Measurements from ENCODE around the gene DCANP1. TPM values are rescaled to one million over a fixed set of nuclear protein-coding genes. Genes with fewer than 3 reads are reported as not detected.

Gene DCANP1
- total RNA-seq, 2 experiments from 2014 or later, result not detected

DNA sequence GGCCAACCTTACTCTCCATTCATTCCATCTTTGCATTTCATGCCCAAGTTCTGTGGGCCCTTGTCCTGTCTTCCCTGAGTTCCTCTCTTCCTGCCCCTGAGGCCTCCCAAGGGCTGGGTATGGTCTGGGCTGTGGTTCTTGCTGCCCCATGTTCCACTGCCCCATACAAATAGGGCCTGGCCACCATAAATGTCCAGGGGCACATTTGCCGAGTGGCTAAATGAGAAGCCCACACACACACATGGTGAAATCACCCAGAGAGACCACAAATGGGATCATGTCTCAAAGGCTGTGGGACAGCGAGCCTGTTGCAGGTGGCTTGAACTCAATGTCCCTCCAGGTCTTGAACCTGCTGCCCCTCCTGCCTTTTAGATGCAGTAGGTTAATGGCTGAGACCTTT lies 3.8 kb upstream of the DCANP1 start:
- DNase-seq (ENCODE audit: low spot score), result no peak

DNA sequence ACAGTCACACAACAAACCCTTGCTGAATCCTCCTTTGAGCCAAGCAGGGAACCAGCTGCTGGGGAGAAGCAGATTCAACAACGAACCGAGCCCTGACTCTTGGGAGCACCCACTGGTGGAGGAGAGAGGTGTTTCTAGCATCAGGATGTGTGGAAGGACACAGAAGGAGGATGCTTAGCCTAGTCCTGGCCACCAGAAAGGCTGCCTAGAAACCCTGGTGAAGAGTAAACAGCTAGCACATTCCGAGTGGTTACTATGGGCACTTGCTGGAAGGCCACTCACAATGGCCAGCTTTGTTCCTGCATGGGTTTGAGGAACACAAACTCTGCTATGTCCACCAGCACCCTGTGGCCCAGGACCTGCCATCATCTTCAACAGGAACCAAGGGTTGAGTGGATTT lies 3.2 kb upstream of the DCANP1 start:
- H3K79me2 ChIP-seq (ENCODE audit: insufficient read depth, low read depth, low read length), result no peaks in the 10 kb centered on the region
- H4K20me1 ChIP-seq (ENCODE audit: insufficient read depth, low read length), result no peaks in the 10 kb centered on the region
- no peak overlapping the region for H3K4me2 ChIP-seq (ENCODE audit: low read length)
- no peak overlapping the region for H2AFZ ChIP-seq (ENCODE audit: low read length)
- no peak overlapping the region for H3K4me3 ChIP-seq (ENCODE audit: low read depth, low read length, poor library complexity, severe bottlenecking)
- H3K9me3 ChIP-seq (ENCODE audit: low read length), result no peaks in the 10 kb centered on the region
- H3K27ac ChIP-seq (ENCODE audit: low read depth, low read length, poor library complexity, severe bottlenecking), result no peak overlapping the region
- no peaks in the 10 kb centered on the region for H3K9me2 ChIP-seq (ENCODE audit: insufficient read depth, low read length)
- no peak for TF ChIP-seq EZH2phosphoT487 (IDR thresholded peaks at IDR 0.05; ENCODE audit: borderline replicate concordance, low read depth, low read length)
- TF ChIP-seq, protein P1, sequence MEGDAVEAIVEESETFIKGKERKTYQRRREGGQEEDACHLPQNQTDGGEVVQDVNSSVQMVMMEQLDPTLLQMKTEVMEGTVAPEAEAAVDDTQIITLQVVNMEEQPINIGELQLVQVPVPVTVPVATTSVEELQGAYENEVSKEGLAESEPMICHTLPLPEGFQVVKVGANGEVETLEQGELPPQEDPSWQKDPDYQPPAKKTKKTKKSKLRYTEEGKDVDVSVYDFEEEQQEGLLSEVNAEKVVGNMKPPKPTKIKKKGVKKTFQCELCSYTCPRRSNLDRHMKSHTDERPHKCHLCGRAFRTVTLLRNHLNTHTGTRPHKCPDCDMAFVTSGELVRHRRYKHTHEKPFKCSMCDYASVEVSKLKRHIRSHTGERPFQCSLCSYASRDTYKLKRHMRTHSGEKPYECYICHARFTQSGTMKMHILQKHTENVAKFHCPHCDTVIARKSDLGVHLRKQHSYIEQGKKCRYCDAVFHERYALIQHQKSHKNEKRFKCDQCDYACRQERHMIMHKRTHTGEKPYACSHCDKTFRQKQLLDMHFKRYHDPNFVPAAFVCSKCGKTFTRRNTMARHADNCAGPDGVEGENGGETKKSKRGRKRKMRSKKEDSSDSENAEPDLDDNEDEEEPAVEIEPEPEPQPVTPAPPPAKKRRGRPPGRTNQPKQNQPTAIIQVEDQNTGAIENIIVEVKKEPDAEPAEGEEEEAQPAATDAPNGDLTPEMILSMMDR (conservative IDR thresholded peaks at IDR 0.05; ENCODE audit: low read length), result no peak
- H3K36me3 ChIP-seq (ENCODE audit: insufficient read depth, low read length), result no peaks in the 10 kb centered on the region
- DNase-seq (ENCODE audit: low spot score), result no peak
- no TSS peak for BruUV-seq (replicated peaks)
- intact Hi-C loops (cut with micrococcal nuclease; ENCODE audit: unreplicated experiment), result no loop called here
- ChIA-PET POLR2A (no interaction called here), CTCF (ENCODE audit: unreplicated experiment) (no interaction called here)
- no peaks in the 10 kb centered on the region for H3K4me1 ChIP-seq (ENCODE audit: insufficient read depth, low read length, poor library complexity, severe bottlenecking)

More for the DNA sequence above, 3.8 kb upstream of the DCANP1 start:
- no peaks in the 10 kb centered on the region for H3K9me3 ChIP-seq (ENCODE audit: low read length)
- no peaks in the 10 kb centered on the region for H3K36me3 ChIP-seq (ENCODE audit: insufficient read depth, low read length)
- H3K4me3 ChIP-seq (ENCODE audit: low read depth, low read length, poor library complexity, severe bottlenecking), result no peak overlapping the region
- no peaks in the 10 kb centered on the region for H3K4me1 ChIP-seq (ENCODE audit: insufficient read depth, low read length, poor library complexity, severe bottlenecking)
- BruUV-seq (replicated peaks), result no TSS peak
- H4K20me1 ChIP-seq (ENCODE audit: insufficient read depth, low read length), result no peaks in the 10 kb centered on the region
- no peak overlapping the region for H2AFZ ChIP-seq (ENCODE audit: low read length)
- intact Hi-C loops (cut with micrococcal nuclease; ENCODE audit: unreplicated experiment), result no loop called here
- CTCF ChIA-PET (ENCODE audit: unreplicated experiment), result no interaction called here
- POLR2A ChIA-PET, result no interaction called here
- TF ChIP-seq EZH2phosphoT487 (IDR thresholded peaks at IDR 0.05; ENCODE audit: borderline replicate concordance, low read depth, low read length), result no peak
- TF ChIP-seq, protein P1 (conservative IDR thresholded peaks at IDR 0.05; ENCODE audit: low read length), result no peak
- H3K9me2 ChIP-seq (ENCODE audit: insufficient read depth, low read length), result no peaks in the 10 kb centered on the region
- H3K27ac ChIP-seq (ENCODE audit: low read depth, low read length, poor library complexity, severe bottlenecking), result no peak overlapping the region
- no peak overlapping the region for H3K4me2 ChIP-seq (ENCODE audit: low read length)
- H3K79me2 ChIP-seq (ENCODE audit: insufficient read depth, low read depth, low read length), result no peaks in the 10 kb centered on the region

DNA sequence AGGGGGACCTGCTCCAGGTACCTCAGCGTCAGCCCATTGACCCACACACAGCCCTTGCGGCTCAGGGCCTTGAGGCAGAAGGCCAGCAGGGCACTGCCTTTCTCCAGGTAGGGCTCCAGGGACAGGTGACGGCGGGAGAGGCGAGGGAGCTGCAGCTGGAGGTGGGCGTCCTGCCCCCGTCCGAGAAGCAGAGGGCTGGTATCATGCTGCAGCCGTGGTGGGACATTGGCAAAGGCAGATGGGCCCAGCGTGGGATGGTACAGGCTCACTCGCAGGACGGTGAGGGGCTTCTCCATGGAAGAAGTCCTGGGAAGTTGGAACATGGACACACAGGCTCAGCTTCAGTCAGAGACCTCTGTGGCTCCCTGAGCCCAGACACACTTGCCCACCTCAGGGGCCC lies 2.5 kb upstream of the DCANP1 start:
- Histone ChIP-seq H3K4me2 (ENCODE audit: low read length) (no peak overlapping the region), H3K36me3 (ENCODE audit: insufficient read depth, low read length) (no peaks in the 10 kb centered on the region), H3K9me2 (ENCODE audit: insufficient read depth, low read length) (no peaks in the 10 kb centered on the region), H3K9me3 (ENCODE audit: low read length) (no peaks in the 10 kb centered on the region), H3K4me3 (ENCODE audit: low read depth, low read length, poor library complexity, severe bottlenecking) (no peak overlapping the region), H2AFZ (ENCODE audit: low read length) (no peak overlapping the region), H3K4me1 (ENCODE audit: insufficient read depth, low read length, poor library complexity, severe bottlenecking) (no peaks in the 10 kb centered on the region), H4K20me1 (ENCODE audit: insufficient read depth, low read length) (no peaks in the 10 kb centered on the region), H3K79me2 (ENCODE audit: insufficient read depth, low read depth, low read length) (no peaks in the 10 kb centered on the region), H3K27ac (ENCODE audit: low read depth, low read length, poor library complexity, severe bottlenecking) (no peak overlapping the region)
- CTCF ChIA-PET (ENCODE audit: unreplicated experiment), result no interaction called here
- no peak for DNase-seq (ENCODE audit: low spot score)
- TF ChIP-seq EZH2phosphoT487 (IDR thresholded peaks at IDR 0.05; ENCODE audit: borderline replicate concordance, low read depth, low read length), result no peak
- TF ChIP-seq, protein P1 (conservative IDR thresholded peaks at IDR 0.05; ENCODE audit: low read length), result no peak
- no TSS peak for BruUV-seq (replicated peaks)
- intact Hi-C loops (cut with micrococcal nuclease; ENCODE audit: unreplicated experiment), result no loop called here
- POLR2A ChIA-PET, result no interaction called here
